Measurements from ENCODE around the gene UBE2L5.

UBE2L5 gene

GRCh38 chr13:30406779-30407416 is 15.4 kb upstream of the UBE2L5 start:
- ATAC-seq = no peak
- TF ChIP-seq TCF4 (CRISPR knock-in tag; IDR thresholded peaks at IDR 0.05; ENCODE audit: borderline replicate concordance) (no peak), PATZ1 (CRISPR knock-in tag; IDR thresholded peaks at IDR 0.05; ENCODE audit: borderline replicate concordance) (no peak), CSRNP3 (CRISPR knock-in tag; IDR thresholded peaks at IDR 0.05) (no peak)

- no peak for ATAC-seq
Measured at GRCh38 chr13:30408319-30409101, 13.8 kb upstream of the UBE2L5 start.

More at GRCh38 chr13:30408319-30409101, 13.8 kb upstream of the UBE2L5 start:
- TF ChIP-seq ZFP30 (CRISPR knock-in tag; IDR thresholded peaks at IDR 0.05) (no peak), ESRRG (CRISPR knock-in tag; IDR thresholded peaks at IDR 0.05) (no peak), BACH2 (CRISPR knock-in tag; IDR thresholded peaks at IDR 0.05; ENCODE audit: borderline replicate concordance) (no peak), OSR1 (CRISPR knock-in tag; IDR thresholded peaks at IDR 0.05) (no peak), ZNF8 (CRISPR knock-in tag; IDR thresholded peaks at IDR 0.05) (no peak), CSRNP3 (CRISPR knock-in tag; IDR thresholded peaks at IDR 0.05) (no peak), ZFP3 (CRISPR knock-in tag; IDR thresholded peaks at IDR 0.05) (no peak), TOX (CRISPR knock-in tag; IDR thresholded peaks at IDR 0.05; ENCODE audit: borderline replicate concordance) (no peak), ZNF70 (CRISPR knock-in tag; IDR thresholded peaks at IDR 0.05) (no peak), TSHZ2 (CRISPR knock-in tag; IDR thresholded peaks at IDR 0.05) (no peak), RARB (CRISPR knock-in tag; IDR thresholded peaks at IDR 0.05) (no peak), POU6F1 (CRISPR knock-in tag; IDR thresholded peaks at IDR 0.05; ENCODE audit: borderline replicate concordance, low read depth) (no peak), GLIS3 (CRISPR knock-in tag; IDR thresholded peaks at IDR 0.05) (no peak), ARNTL (CRISPR knock-in tag; IDR thresholded peaks at IDR 0.05; ENCODE audit: borderline replicate concordance, low read depth) (no peak), SNAI2 (CRISPR knock-in tag; IDR thresholded peaks at IDR 0.05) (no peak), ISL1 (CRISPR knock-in tag; IDR thresholded peaks at IDR 0.05) (no peak), TCF4 (CRISPR knock-in tag; IDR thresholded peaks at IDR 0.05; ENCODE audit: borderline replicate concordance) (no peak), CSDC2 (CRISPR knock-in tag; IDR thresholded peaks at IDR 0.05) (no peak), PPARA (CRISPR knock-in tag; IDR thresholded peaks at IDR 0.05; ENCODE audit: borderline replicate concordance) (no peak), ZC3H10 (CRISPR knock-in tag; IDR thresholded peaks at IDR 0.05) (no peak)
